NT2/D1 (cell line): ENCODE measurements around the gene HLA-DPB1.

Source experiments
- DNase-seq: peaks from one replicate; pipeline ENCODE4 v3.0.0-alpha.2; 2011; ENCODE audit warnings: low read depth, low spot score
- H3K27me3 ChIP-seq: 2 replicates; pipeline ENCODE4 v1.6.0; 2011; ENCODE audit warnings: mild to moderate bottlenecking; ENCODE audit not compliant: insufficient read length, insufficient read depth
- H3K36me3 ChIP-seq: 2 replicates; pipeline ENCODE4 v1.6.1; 2011; ENCODE audit warnings: mild to moderate bottlenecking, low read length, mixed read lengths; ENCODE audit not compliant: insufficient read depth, insufficient read length
- H3K4me1 ChIP-seq: 2 replicates; pipeline ENCODE4 v1.5.1; 2011; ENCODE audit not compliant: insufficient read depth, insufficient read length
- H3K4me3 ChIP-seq: 2 replicates; pipeline ENCODE4 v1.5.1; 2011; ENCODE audit warnings: low read depth; ENCODE audit not compliant: insufficient read length
- H3K9ac ChIP-seq: 2 replicates; pipeline ENCODE4 v1.6.0; 2011; ENCODE audit warnings: low read depth; ENCODE audit not compliant: insufficient read length
- H3K9me3 ChIP-seq: 2 replicates; pipeline ENCODE4 v1.5.1; 2011; ENCODE audit warnings: mild to moderate bottlenecking, low read length; ENCODE audit not compliant: insufficient read depth
- SUZ12 ChIP-seq: IDR thresholded peaks from 2 replicates; pipeline ENCODE4 v1.6.1; 2011; ENCODE audit not compliant: insufficient read length, insufficient read depth; ENCODE audit errors: extremely low read depth
- YY1 ChIP-seq: IDR thresholded peaks from 2 replicates; pipeline ENCODE4 v1.6.1; 2011; ENCODE audit not compliant: insufficient read length, insufficient read depth
- ZNF274 ChIP-seq: IDR thresholded peaks from 2 replicates; pipeline ENCODE4 v1.6.1; 2011; ENCODE audit warnings: mild to moderate bottlenecking, low read depth, low read length

Gene HLA-DPB1

DNA sequence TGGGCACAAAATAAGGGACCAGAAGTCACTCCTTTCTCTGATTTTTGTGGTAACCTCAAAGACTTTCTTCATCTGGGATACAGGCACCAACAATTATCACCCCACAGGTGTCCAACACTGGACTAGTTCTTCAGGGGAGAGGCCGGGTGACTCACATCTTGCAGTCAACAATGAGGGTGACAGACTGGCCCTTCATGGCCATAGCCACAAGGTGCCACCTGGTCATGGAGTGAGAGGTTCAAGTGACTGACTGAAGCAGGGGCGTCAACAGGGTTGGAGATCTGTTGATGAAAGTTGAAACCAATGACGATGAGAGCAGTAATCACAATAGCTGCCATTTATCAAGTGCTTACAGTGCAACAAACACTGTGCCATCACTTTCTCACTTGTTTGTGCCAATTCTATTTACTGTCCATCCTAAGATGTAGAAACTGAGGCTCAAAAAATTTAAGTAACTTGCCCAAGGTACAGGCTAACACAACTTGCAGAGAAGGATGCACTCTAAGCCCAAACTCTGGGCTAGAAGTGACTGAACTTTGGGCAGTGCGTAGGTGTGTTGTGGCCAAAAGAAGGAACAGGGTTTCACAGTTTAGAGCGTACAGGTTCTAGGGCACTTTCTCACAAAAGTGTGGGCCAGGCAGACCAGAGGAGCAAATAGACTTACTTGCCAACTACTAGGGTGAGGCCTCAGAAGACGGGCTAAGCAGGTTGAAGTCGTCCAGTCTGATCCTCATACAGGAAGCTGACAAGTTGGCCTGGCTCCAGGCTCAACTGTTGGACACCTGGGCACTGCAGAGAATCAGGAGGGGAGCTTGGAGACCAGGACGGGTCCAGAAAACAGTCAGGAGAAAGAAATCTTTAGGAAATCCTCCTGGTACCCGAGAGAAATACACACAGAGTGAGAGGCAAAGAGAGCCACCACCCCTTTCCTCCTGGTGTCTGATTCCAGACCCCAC lies 30.4 kb downstream of the HLA-DPB1 start:
- H3K9ac ChIP-seq = no peak overlapping the region
- H3K4me1 ChIP-seq = no peaks in the 10 kb centered on the region
- no peaks in the 10 kb centered on the region for H3K27me3 ChIP-seq
- no peaks in the 10 kb centered on the region for H3K36me3 ChIP-seq
- peaks cover 5% of the 10 kb centered on the region; the same call in 1 of the 2 replicates for H3K9me3 ChIP-seq
- H3K4me3 ChIP-seq = no peak overlapping the region
- DNase-seq = no peak
- no peak for TF ChIP-seq YY1
- no peak for TF ChIP-seq SUZ12
- TF ChIP-seq ZNF274 = no peak

DNA sequence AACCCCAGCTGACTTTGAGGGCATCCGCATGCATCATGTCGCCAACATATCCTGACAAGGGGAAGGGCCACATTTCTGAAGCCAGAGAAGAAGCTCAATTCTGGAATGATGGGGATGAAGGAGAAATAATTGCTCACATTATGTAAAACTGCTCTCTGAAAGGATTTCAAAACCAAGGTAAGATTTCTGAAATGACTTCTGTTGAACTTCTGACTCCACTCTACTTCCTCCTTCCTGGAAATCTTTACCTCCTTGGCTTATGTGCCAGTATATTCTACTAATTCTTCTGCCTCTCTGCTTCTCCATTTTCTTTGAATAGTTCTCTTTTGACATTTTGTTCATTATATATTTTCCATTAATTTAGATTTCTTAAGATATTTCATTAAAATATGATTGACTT lies 31.9 kb downstream of the HLA-DPB1 start:
- no peaks in the 10 kb centered on the region for H3K9me3 ChIP-seq
- H3K27me3 ChIP-seq = no peaks in the 10 kb centered on the region
- DNase-seq = no peak
- H3K4me1 ChIP-seq = no peaks in the 10 kb centered on the region
- no peak overlapping the region for H3K4me3 ChIP-seq
- no peaks in the 10 kb centered on the region for H3K36me3 ChIP-seq
- no peak overlapping the region for H3K9ac ChIP-seq
- TF ChIP-seq SUZ12 = no peak
- TF ChIP-seq YY1 = no peak
- TF ChIP-seq ZNF274 = no peak

DNA sequence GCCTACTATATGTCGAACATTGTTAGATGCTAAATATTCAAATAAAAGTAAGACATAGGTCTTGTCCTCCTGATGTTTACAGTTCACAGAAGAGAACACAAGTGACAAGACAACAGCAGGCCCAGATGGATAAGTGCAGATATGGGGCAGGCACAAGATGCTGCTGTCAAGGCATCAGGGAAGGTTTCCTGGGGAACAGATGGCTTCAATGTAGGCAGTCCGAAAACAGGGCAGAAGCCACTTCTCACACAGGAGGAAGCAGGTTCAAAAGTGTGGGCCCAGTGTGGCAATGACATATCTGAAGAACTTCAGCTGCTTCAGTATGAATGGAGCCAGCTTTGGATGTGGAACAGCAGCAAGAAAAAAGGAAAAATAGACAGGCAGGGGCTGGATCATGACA lies 32.5 kb downstream of the HLA-DPB1 start:
- H3K9me3 ChIP-seq = no peaks in the 10 kb centered on the region
- no peak overlapping the region for H3K4me3 ChIP-seq
- H3K27me3 ChIP-seq = peaks cover 3% of the 10 kb centered on the region
- H3K4me1 ChIP-seq = no peaks in the 10 kb centered on the region
- no peaks in the 10 kb centered on the region for H3K36me3 ChIP-seq
- no peak overlapping the region for H3K9ac ChIP-seq
- no peak for DNase-seq
- TF ChIP-seq SUZ12 (no peak), YY1 (no peak), ZNF274 (no peak)

DNA sequence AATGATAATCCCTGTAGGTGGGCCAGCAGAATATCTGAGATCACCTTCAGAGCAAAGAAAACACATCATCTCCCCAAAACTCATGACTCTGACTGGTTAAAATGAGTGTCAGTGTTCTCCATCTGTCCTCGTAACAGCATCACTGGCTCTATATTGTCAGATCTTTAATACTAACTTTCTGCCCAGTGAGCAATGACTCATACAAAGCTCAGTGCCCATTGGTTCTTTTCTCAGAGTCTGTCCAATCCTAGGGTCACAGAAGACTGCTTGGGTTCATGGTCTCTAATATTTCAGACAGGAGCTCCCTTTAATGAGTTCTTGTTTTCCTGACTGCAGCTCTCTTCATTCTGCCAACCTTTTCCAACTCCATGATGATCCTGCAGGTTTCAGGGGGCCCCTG lies 36.4 kb downstream of the HLA-DPB1 start:
- Histone ChIP-seq H3K9ac (no peak overlapping the region), H3K36me3 (no peaks in the 10 kb centered on the region), H3K4me1 (no peaks in the 10 kb centered on the region), H3K4me3 (no peak overlapping the region), H3K9me3 (no peaks in the 10 kb centered on the region), H3K27me3 (peaks cover 3% of the 10 kb centered on the region)
- no peak for DNase-seq
- TF ChIP-seq SUZ12 = no peak
- no peak for TF ChIP-seq YY1
- TF ChIP-seq ZNF274 = no peak

DNA sequence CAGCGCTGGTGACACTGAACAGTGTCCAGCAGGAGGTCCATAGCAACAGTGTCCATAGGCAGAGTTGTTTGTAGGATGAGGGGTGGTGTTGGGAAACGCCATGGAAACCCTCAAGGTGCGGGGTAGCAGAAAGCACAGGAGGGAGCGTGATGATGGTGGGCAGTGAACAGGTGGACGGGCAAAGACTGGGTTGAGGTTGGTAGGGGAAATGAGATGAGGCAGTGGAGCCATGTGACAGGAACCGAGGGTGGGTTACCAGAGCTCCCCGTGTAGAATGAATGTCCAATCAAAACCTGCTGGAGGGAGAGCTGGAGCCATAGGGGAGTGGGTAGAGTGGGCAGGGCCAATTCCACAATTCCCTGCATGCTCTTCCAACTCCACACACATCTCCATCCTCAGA lies 38.0 kb downstream of the HLA-DPB1 start:
- Histone ChIP-seq H3K4me3 (no peak overlapping the region), H3K4me1 (no peaks in the 10 kb centered on the region), H3K36me3 (no peaks in the 10 kb centered on the region), H3K27me3 (peaks cover 3% of the 10 kb centered on the region), H3K9me3 (no peaks in the 10 kb centered on the region), H3K9ac (no peak overlapping the region)
- DNase-seq = no peak
- TF ChIP-seq ZNF274 (no peak), SUZ12 (no peak), YY1 (no peak)

DNA sequence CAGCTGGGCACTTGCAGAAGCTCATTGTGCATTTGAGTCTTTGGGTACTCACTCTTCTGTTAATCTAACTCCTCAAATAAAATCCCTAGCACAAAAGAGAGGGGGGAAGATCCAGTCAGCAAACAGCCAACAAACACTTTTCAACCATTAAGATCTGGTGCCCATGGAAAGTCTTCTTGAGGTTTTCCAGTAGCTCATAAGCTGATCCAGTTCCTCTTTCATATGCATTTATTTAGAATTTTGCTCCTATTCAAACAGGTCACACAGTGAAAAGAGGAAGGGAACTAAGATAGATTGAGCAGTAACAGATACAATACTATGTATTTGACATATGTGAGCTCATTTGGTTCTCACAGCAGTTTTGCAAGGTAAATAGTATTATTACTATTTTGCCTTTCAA lies 38.6 kb downstream of the HLA-DPB1 start:
- TF ChIP-seq SUZ12 (no peak), YY1 (no peak), ZNF274 (no peak)
- Histone ChIP-seq H3K9me3 (no peaks in the 10 kb centered on the region), H3K4me3 (no peak overlapping the region), H3K36me3 (no peaks in the 10 kb centered on the region), H3K27me3 (peaks cover 3% of the 10 kb centered on the region), H3K4me1 (no peaks in the 10 kb centered on the region), H3K9ac (no peak overlapping the region)
- no peak for DNase-seq

DNA sequence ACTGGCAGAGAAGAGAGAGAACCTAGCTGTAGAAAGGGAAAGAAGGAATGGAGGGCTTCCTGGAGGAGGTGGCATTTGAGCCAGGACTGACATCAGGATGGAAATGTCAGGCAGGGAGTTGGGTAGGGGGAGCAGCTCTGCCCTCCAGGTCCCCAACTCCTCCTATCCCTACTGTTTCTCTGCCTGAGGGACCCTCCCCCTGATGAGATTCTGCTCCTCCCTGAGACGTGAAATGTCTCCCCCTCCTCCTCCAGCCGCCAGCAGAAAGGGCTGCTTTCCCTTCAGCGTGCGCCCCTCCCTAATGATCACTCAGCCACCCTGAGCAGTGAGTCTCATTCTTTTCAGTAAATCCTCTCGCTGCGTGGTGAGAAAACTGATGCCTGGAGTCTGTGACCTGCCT lies 40.6 kb downstream of the HLA-DPB1 start:
- no peak for DNase-seq
- H3K4me1 ChIP-seq = no peaks in the 10 kb centered on the region
- peak overlapping the region; percentile 69 for H3K4me3 ChIP-seq
- TF ChIP-seq ZNF274 (no peak), SUZ12 (no peak), YY1 (no peak)
- H3K27me3 ChIP-seq = peaks cover 3% of the 10 kb centered on the region
- H3K9me3 ChIP-seq = no peaks in the 10 kb centered on the region
- H3K9ac ChIP-seq = peak overlapping the region; percentile 79
- no peaks in the 10 kb centered on the region for H3K36me3 ChIP-seq
